Frontal cortex (tissue), 4 donors: ENCODE results near the gene TMEM151B. TPM values are rescaled to one million over a fixed set of nuclear protein-coding genes. Genes with fewer than 3 reads are reported as not detected.
A peak's percentile ranks its signal among the peaks of the same experiment; 100 is the strongest.

Experiments used
- DNase-seq, 2 donors: peaks; one replicate each; pipeline ENCODE4 v3.0.0; 2012; ENCODE audit warnings: low spot score in 2 of 2
- FAIRE-seq: peaks from 2 replicates; lab custom pipeline; 2012; peaks lifted over from hg19 to GRCh38; lab: Jason Lieb, UNC
- total RNA-seq: library from RNA; depleted of rRNA; stranded (reverse); fragments of >200 nt; gene quantifications from one replicate; pipeline ENCODE4 v1.2.3, GENCODE V29; 2014
- donor health status: control.
- donor health status: control.
- donor health status: control.

The TMEM151B gene
- total RNA-seq, 1 donor from 2014 or later: 45.7 TPM

DNA sequence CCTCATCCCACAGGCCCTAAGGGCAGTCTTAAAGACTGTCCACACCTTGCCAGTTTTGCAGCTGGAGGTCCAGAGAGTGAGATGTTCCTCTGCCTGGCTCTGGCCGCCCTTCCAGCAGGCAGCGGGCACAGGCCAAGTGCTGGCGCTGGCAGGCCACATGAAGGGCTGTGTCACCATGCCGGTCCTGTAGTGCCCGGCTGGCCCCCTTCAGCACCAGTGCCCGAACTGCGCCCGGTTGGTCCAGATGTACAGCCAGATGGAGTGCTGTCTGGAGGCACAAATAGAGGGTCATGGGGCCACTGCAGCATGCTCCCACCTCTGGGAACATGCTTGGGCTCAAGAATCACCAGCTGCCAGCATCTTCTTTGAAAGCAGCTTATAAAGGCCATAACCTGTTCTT lies 8.7 kb upstream of the TMEM151B start:
- DNase-seq (no peak), FAIRE-seq (no peak)

DNA sequence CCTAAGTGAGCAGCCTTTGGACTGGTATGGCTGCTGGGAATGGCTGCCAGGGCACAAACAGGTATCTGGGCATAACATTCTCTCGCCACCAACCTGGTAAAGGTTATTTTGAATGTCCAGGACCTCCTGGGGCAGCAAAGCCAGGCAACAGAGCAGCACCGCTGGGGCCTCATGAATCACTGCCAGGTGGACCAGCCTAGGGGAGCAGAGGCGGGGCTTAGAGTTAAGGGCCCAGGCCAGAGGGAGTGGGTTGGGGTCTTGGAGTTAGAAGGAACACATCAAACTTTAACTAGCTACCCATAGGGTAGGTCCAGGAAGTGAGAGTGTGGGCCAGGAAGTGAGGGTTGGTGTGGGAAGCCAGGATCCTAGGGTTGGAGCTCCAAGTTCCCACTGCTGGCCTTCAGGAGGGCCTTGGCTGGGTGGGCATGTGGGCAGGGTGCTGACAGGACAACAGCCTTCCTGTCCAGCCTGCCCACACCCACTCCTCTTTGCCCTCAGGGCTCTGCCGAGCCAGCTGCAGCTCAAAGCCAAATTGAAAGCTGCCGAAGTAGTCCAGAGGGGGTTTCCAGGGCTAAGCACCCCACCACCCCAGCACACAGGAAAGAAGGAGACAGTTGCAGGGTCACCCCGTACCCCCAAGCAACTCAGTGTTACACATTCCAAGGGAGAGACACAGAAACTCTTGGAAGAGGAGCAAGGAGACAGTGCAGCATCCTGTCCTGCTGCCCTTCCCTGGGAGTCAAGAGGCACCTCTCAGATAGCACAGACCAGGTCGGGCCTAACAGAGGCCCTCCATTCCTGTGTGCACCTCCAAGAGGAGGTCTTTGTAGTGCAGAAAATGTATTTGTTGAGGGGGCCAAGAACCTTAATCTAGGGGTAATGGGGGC lies 7.5 kb upstream of the TMEM151B start:
- FAIRE-seq (no peak), DNase-seq (no peak)

DNA sequence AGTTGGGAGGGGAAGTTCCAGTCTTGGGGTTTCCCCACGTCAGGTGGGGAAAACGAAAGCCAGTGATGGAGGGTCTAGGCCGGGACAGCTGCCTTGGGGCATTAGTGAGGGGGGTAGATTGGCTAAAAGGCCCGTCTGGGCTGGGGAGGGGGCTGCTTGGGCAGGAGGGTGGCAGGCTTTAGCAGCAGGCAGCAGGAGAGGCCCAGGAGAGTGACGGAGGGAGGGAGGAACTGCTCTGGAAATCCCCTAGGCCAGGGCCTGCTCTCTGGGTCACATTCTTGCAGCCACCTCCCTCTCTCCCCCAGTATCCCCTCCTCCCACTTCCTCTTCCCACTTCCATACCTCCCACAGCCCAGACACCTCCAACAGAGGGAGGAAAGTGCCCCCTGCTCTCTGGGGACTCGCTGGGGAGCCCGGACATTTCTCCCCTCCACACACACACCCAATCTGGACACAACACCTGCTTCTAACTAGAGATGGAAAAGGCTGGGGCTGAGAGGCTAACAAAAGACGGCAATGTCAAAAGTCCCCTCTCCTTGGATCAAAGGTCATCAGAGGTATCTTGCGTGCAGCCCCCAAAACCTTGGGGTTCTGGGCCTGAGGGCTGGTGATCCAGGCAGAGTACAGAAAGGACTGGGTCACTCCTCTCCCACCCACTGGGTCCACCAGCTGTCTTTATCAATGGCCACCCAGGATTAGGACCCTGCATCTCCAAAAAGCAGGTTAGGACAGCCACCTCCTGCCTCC lies 6.7 kb upstream of the TMEM151B start:
- FAIRE-seq (no peak), DNase-seq (no peak)

DNA sequence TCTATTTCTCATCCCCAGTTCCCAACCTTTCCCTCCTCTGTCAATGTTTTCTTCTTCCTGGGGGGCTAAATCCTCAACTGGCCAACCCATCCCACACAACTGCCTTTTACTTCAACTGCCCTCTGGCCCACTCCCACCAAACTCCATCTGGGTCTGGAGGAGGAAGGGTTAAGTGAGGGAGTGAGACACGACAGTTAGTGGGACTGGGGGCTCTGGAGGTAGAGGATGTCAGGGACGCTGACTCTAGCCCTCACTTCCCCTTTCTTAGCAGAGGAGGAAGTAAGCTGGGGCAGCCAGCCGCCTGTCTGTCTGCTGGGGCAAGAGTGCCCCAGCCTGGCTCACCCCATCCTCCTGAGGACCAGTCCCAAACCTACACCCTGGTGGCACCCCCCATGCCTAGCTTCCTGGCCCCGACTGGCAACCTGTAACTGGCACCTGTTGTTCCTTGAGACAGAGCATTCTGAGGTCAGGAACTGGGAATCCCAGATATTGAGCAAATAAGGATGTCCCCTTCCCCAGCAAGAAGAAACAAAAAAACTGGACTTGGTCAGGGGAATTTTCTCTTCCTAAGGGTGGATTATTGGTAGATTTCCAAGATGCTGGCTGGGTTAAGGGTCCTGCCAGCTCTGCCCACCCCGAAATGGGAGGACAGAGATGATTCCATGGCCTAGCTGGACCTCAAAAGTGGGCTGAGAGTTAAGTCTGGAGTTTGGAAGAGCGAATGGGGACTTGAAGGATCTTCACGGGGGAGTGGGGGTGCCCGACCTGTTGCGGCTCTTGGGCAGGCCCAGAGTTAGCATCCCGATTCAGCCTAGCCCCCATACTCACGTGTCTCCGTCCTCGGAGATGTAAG lies 5.9 kb upstream of the TMEM151B start:
- DNase-seq: no peak
- no peak for FAIRE-seq

DNA sequence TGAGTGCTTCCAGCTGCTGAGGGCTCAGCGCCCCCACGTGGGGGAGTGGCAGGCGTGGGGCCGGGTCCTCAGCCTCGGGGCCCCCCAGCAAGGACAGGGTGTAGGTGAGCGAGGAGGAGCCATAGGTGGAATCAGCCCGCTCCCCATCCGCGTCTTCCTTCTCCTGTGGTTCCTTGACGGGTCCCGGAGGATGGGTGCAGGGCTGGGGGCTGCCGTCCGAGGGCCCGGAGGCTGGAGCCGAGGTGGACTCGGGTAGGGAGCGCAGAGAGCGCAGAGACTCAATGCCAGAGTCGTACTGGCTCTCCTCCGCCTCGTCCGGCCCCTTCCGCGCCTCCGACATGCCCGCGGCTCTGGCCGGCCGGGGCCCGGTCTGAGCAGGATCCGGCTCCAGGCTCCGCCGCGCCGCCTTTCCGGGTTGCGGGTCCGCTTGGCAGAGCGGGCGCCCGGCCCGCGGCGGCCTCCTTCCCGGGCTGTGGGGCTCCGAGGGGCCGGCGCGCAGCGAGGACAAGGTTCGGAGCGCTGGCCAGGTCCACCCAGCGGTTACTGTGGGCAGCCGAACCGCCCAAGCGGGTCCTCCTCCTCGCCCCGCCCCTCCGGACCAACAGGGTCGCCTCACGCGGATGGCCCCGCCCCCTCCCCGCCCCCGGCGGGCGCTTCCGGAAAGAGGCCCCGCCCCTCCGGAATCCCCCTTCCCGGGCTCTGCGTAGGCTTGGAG lies 5.1 kb upstream of the TMEM151B start, which contains the start of gene NFKBIE:
Gene NFKBIE (minus strand): TSS at position 545 of the 715 bp plus-strand sequence. CDS start 205 bp downstream, at position 340.
- DNase-seq (peak; percentile 94 to 98), FAIRE-seq (no peak)

DNA sequence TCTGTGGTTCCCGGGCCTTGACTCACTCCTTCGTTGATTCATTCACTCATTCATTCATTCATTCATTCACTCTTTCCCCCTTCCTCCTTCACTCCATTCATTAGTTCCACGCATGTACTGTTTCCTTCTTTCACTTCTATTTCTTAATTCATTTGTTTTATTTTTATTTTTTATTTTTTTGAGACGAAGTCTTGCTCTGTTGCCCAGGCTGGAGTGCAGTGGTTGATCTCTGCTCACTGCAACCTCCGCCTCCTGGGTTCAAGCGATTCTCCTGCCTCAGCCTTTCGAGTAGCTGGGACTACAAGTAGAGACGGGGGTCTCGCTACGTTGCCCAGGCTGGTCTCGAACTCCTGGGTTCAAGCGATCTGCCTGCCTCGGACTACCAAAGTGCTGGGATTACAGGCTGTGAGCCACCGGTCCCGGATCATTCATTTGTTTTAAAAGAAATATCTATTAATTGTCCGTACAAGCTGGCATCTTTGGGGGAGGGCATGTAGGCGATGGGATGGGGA lies 4.5 kb upstream of the TMEM151B start:
- FAIRE-seq (no peak), DNase-seq (no peak)

DNA sequence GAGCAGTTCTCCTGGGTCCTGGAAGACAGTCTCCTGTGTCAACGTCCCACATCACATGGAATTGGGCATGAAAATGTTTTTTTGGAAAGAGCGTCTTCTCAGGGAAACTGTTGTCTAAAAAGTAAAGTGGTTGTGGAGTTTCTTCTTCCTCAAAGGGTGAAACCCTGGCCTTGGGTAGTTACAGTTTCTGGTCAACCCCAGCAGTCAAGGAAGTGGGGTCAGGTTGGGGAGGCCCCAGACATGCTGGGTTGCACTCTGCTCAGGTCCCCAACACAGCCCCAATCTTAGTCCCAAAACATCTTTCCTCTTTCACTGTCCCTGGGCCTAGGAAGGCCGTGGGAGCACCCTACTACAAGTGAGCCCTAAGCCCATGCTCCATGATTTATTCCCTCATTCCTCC lies 3.9 kb upstream of the TMEM151B start:
- DNase-seq: no peak
- FAIRE-seq: no peak

DNA sequence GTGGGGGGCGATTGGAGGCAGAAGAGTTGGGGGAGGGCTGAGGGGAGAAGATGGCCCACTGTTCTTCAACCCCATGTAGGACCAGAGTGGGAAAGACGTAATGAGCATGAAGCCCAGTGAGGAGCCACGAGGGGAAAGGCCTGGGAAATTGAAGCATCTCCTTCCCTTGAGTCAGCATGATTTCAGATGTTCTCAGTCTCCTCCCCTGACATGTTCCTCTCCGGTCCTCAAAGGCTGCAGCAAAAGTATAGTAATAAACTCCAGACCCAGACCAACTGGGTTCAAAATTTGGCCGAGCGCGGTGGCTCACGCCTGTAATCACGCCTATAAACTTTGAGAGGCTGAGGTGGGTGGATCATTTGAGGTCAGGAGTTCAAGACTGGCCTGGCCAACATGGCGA lies 3.0 kb upstream of the TMEM151B start:
- FAIRE-seq: no peak
- no peak for DNase-seq

DNA sequence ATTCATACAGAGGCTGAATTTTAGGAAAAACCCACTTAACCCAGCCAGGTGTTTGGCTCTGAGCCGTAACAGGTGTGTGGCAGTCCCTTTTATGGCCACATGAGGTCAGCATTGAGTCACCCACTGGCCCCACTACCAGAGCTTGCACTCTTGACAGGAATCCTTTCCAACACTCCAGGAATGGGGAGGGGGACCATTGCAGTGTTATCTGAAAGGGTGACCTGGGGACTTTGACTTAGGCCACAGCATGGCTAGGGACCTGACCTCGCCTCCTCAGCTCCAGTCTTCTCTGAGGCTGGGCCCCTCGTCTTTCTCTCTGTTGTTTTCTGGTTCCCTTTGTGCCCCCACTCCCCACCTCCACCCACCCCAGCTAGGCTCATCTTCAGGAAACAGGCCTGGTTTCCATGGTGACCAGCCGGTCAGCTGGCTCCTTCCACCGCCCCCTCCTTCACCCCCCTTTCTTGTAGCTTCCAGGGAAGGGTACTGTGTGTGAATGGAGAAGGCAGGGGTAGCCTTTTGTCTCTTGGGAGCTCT lies 2.1 kb upstream of the TMEM151B start:
- no peak for FAIRE-seq
- DNase-seq: peak in 1 of 2 donors; percentile 71

DNA sequence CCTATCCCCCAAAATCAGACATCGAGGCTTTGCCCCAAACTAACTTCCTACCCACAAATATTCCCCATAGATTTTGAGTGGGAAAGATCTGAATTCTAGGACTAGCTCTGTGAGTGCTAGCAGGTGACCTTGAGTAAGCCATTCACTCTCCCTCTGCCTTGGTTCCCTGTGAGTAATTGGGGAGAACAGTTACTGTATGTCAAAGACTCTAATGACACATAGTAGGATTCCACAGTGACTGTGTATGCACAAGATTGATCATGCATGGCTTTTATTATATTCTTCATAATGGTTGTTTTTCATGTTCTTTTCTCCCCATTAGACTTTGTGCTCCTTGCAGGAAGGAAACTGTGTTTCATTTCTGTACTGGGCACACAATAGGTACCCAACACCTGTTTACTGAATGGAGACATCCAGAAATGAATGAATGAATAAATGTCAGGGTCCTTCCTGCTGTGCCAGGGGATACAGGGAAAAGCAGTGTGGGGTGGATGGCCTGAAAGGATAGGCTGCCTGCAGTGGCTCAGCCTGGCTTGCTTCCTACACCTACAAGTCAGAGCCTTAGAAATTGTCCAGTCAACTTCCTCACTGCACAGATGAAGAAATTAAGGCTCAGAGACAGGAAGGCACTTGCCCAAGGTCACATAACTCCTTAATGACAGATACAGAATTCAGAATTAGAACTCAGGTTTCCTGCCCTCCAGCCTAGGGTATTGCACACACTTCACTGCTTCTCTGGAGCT lies 901 bp upstream of the TMEM151B start:
- DNase-seq (no peak), FAIRE-seq (no peak)

DNA sequence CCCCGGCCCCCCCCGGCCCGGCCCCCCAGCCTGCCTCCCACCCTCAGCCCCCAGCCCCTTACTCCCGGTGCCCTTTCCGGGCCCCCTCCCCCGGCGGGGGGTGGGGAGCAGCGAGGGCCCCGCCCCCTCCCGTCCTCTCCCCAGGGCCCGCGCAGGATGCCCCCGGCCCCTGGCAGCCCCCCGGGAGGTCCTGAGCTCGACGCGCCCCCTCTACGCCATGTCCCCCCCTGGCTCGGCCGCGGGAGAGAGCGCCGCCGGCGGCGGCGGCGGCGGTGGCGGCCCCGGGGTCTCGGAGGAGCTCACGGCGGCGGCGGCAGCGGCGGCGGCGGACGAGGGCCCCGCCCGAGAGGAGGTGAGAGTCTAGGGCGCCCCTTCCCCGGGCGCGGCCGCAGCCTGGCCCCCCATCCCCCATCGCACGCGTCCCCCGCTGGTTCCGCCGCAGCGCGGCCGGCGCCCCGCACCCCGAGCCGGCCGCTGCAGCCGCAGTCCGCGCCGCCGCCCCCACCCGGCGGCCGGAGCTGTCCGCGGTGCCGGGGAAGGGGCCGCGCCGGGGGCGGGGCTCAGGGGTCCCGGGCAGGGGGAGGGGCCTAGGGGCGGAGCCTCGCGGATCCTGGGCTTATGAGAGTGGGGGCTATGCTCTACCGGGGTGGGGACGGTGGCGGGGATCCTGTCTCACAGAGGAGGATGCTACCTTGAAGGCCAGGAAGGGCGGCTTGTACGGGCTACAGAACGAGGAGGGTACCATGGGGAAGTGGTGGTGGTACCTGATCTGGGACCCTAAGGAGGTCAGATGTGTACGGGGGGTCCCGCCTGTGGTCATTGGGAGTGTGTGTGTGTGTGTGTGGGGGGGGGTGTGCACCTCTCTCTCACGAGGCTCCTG lies 516 bp downstream of the TMEM151B start:
- FAIRE-seq (no peak), DNase-seq (no peak)

DNA sequence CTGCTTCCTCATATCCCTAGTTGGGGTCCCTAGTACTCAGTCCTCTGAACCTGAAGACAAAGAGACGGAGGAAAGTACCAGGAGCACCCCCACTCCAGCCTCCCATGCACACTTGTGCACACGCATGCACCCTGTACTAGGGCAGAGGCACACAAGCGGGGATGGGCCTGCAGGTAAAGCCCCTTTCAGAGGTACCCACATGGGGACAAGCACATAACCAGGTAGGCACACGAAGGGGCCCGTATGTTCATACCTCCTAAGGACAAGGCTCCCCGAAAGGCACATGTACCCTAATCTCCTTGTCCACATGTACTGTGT lies 1.1 kb downstream of the TMEM151B start:
- FAIRE-seq (no peak), DNase-seq (no peak)

DNA sequence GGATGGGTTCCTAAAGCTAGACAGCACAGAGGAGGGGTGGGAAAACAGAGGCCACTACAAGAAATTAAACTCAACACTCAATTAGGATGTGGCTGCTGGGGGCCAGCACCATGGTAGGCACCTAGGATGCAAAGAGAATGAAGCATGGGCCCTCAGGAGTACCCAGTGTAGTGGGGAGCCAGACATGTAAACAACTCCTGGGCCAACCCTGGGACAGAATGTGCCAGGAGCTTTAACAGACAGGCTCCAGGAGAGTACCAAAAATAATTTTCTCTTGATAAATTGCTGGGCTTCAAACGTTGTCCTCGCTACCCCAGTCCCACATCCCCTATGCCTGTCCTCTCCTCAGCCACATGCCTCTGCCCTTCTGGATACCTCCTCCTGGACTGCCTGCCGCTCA lies 1.7 kb downstream of the TMEM151B start:
- DNase-seq (no peak), FAIRE-seq (no peak)

DNA sequence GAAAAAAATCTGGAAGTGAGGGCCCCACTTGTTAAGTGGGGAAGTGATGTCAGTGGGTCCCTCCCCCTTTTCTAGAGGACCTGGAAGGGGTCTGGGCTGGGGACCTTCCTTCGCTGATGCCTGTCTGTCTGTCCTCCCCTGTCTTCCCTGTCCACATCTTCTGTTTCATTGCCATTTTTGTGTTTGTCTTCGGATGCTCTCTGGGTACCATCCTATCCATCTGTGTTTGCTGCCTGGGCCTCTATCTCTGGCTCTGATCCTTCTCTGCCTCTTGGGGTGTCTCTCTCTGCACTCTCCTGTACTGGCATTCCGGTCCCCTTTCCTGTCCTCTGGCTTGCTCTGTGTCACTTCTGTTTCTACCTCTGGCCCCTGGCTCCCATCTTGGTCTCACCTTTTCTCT lies 2.3 kb downstream of the TMEM151B start:
- DNase-seq (no peak), FAIRE-seq (no peak)

DNA sequence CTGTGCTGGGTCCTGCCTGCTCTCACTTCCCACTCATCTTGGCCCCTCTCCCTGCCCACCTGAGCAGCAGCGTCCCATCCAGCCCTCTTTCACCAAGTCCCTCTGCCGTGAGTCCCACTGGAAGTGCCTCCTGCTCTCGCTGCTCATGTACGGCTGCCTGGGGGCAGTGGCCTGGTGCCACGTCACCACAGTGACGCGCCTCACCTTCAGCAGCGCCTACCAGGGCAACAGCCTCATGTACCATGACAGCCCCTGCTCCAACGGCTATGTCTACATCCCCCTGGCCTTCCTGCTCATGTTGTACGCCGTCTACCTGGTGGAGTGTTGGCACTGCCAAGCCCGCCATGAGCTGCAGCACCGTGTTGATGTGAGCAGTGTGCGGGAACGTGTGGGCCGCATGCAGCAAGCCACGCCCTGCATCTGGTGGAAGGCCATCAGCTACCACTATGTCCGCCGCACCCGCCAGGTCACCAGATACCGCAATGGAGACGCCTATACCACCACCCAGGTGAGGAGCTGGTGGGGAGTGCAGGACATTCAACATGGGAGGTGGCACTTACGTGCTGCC lies 2.8 kb downstream of the TMEM151B start:
- DNase-seq: no peak
- FAIRE-seq: no peak

DNA sequence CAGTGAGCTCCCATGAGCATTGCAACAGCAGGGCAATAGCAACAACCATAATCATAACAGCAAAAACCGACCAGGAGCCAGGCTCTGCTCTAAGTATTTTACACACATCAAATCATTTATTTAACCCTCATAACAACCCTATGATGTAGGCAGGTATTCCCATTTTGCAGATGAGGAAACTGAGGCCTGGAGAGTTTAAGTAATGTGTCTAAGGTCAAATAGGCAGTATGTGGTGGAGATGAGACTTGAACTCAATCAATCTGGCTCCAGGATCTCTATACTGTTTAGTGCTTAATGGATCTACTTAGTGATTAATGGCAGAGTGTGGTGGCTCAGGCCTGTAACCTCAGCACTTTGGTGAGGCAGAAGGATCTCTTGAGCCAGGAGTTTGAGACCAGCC lies 3.4 kb downstream of the TMEM151B start:
- DNase-seq: no peak
- no peak for FAIRE-seq

DNA sequence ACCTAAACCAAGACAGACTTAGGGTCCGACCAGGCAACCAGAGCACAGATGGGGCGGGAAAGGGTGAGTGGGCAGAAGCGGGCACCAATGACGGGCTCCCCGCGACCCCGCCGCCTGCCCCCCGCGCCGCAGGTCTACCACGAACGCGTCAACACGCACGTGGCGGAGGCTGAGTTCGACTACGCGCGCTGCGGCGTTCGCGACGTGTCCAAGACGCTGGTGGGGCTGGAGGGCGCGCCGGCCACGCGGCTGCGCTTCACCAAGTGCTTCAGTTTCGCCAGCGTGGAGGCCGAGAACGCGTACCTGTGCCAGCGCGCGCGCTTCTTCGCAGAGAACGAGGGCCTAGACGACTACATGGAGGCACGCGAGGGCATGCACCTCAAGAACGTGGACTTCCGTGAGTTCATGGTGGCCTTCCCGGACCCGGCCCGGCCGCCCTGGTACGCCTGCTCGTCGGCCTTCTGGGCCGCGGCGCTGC lies 5.1 kb downstream of the TMEM151B start:
- DNase-seq (no peak), FAIRE-seq (no peak)
